Stimulated activated CD4-positive, alpha-beta T cell treated with anti-CD3 and anti-CD28 coated beads, Interleukin-2, amount 100 ng/mL, for 4 hours (primary cell): ENCODE results near the gene TSEN2.
"Not testable (repeated sequence)": the region's sequence is repeated elsewhere in the genome, so short reads cannot be mapped to it uniquely, and the experiment has no call there.

Experiments used
- DNase-seq: peaks from one replicate; pipeline ENCODE4 v3.0.0-alpha.2; 2020; ENCODE audit warnings: low read depth

Gene TSEN2

GRCh38 chr3:12484198-12484982, at the start of gene TSEN2:
Gene TSEN2 (plus strand): TSS chr3:12484480. CDS start chr3:12489801, 5,321 bp downstream.
- peak; percentile 92 for DNase-seq

- no peak for DNase-seq
Observed at GRCh38 chr3:12436514-12437220, 47.6 kb upstream of the TSEN2 start.

- DNase-seq: no peak
Observed at GRCh38 chr3:12437221-12437605, 47.1 kb upstream of the TSEN2 start.

- no peak for DNase-seq
Observed at GRCh38 chr3:12437861-12438260, 46.4 kb upstream of the TSEN2 start.

- no peak for DNase-seq
Observed at GRCh38 chr3:12438318-12438717, 46.0 kb upstream of the TSEN2 start.

- DNase-seq: no peak
Observed at GRCh38 chr3:12439161-12439940, 44.9 kb upstream of the TSEN2 start.

GRCh38 chr3:12440927-12441714, 43.2 kb upstream of the TSEN2 start:
- DNase-seq: no peak

GRCh38 chr3:12442654-12443501, 41.4 kb upstream of the TSEN2 start:
- DNase-seq: no peak

GRCh38 chr3:12443781-12444522, 40.3 kb upstream of the TSEN2 start:
- no peak for DNase-seq

GRCh38 chr3:12444582-12445471, 39.5 kb upstream of the TSEN2 start:
- no peak for DNase-seq

GRCh38 chr3:12445523-12446240, 38.6 kb upstream of the TSEN2 start:
- DNase-seq: no peak

GRCh38 chr3:12446298-12446697, 38.0 kb upstream of the TSEN2 start:
- DNase-seq: no peak

GRCh38 chr3:12447075-12447474, 37.2 kb upstream of the TSEN2 start:
- no peak for DNase-seq

GRCh38 chr3:12448404-12449202, 35.7 kb upstream of the TSEN2 start:
- DNase-seq: not testable (repeated sequence)

GRCh38 chr3:12449889-12450682, 34.2 kb upstream of the TSEN2 start:
- DNase-seq: no peak

GRCh38 chr3:12451481-12451880, 32.8 kb upstream of the TSEN2 start:
- no peak for DNase-seq

- no peak for DNase-seq
Observed at GRCh38 chr3:12451960-12452359, 32.3 kb upstream of the TSEN2 start.
